Measurements from ENCODE around the gene RNPEP.

Gene RNPEP

GRCh38 chr1:202013603-202014002 is 31.2 kb downstream of the RNPEP start:
- H4K8ac ChIP-seq (ENCODE audit: low read length), result no peak overlapping the region
- H3K4me3 ChIP-seq (ENCODE audit: insufficient read depth in 1 of 2, low read depth in 1 of 2, low read length in 2 of 2), result no peak overlapping the region
- H3K9ac ChIP-seq (ENCODE audit: low read length), result no peak overlapping the region
- H3K36me3 ChIP-seq (ENCODE audit: control insufficient read depth in 1 of 2, insufficient read depth in 2 of 2, low read depth in 1 of 2, low read length in 2 of 2), result peaks cover 0 to 63% of the 10 kb centered on the region in 2 experiments
- no peak overlapping the region for H2AK5ac ChIP-seq (ENCODE audit: low read length, severe bottlenecking)
- no peak overlapping the region for H2BK12ac ChIP-seq (ENCODE audit: low read length in 2 of 2)
- H2AFZ ChIP-seq (ENCODE audit: low read depth, low read length), result no peak overlapping the region
- no peak overlapping the region for H2BK5ac ChIP-seq (ENCODE audit: low read depth, low read length, poor library complexity, severe bottlenecking)
- no peak overlapping the region for H4K91ac ChIP-seq (ENCODE audit: low read length)
- peaks cover 24% of the 10 kb centered on the region for H3K79me1 ChIP-seq (replicated peaks; ENCODE audit: low read length, poor library complexity, severe bottlenecking)
- H3K9me3 ChIP-seq (ENCODE audit: control insufficient read depth, low read length), result no peaks in the 10 kb centered on the region
- no peak overlapping the region for H2BK15ac ChIP-seq (ENCODE audit: low read depth, poor library complexity, severe bottlenecking)
- H3K27me3 ChIP-seq (ENCODE audit: control insufficient read depth in 1 of 2, insufficient read depth in 1 of 2, low read length in 2 of 2), result peaks cover 0 to 15% of the 10 kb centered on the region in 2 experiments
- no peak overlapping the region for H3K14ac ChIP-seq (ENCODE audit: low read length in 2 of 2)
- no peak overlapping the region for H3K18ac ChIP-seq (ENCODE audit: low read depth in 1 of 2, low read length in 2 of 2)
- WGBS, result 91% methylated on average over 12 of the region's 12 CpGs
- H3K4me1 ChIP-seq (ENCODE audit: control insufficient read depth, insufficient read depth, low read depth, low read length), result peaks cover 62% of the 10 kb centered on the region
- H3K4me2 ChIP-seq (ENCODE audit: low read length, poor library complexity, severe bottlenecking), result peak overlapping the region; percentile 1
- H3K23ac ChIP-seq (ENCODE audit: low read length in 2 of 2), result no peak overlapping the region
- no peak overlapping the region for H3K4ac ChIP-seq (ENCODE audit: low read depth in 1 of 2, low read length in 2 of 2)
- no peak for DNase-seq
- no peak overlapping the region for H2BK120ac ChIP-seq (ENCODE audit: low read depth, low read length)
- H3K27ac ChIP-seq (ENCODE audit: low read length, poor library complexity, severe bottlenecking), result no peak overlapping the region

GRCh38 chr1:202014060-202014459 is 31.6 kb downstream of the RNPEP start:
- Histone ChIP-seq H4K8ac (ENCODE audit: low read length) (no peak overlapping the region), H2BK12ac (ENCODE audit: low read length in 2 of 2) (no peak overlapping the region), H2BK5ac (ENCODE audit: low read depth, low read length, poor library complexity, severe bottlenecking) (no peak overlapping the region), H2AK5ac (ENCODE audit: low read length, severe bottlenecking) (no peak overlapping the region), H3K4me3 (ENCODE audit: insufficient read depth in 1 of 2, low read depth in 1 of 2, low read length in 2 of 2) (no peak overlapping the region), H3K4me2 (ENCODE audit: low read length, poor library complexity, severe bottlenecking) (no peak overlapping the region), H3K18ac (ENCODE audit: low read depth in 1 of 2, low read length in 2 of 2) (no peak overlapping the region), H3K4me1 (ENCODE audit: control insufficient read depth, insufficient read depth, low read depth, low read length) (peaks cover 66% of the 10 kb centered on the region), H3K9ac (ENCODE audit: low read length) (no peak overlapping the region), H3K79me1 (replicated peaks; ENCODE audit: low read length, poor library complexity, severe bottlenecking) (peaks cover 24% of the 10 kb centered on the region), H2AFZ (ENCODE audit: low read depth, low read length) (no peak overlapping the region), H3K9me3 (ENCODE audit: control insufficient read depth, low read length) (no peaks in the 10 kb centered on the region), H3K14ac (ENCODE audit: low read length in 2 of 2) (no peak overlapping the region), H3K27me3 (ENCODE audit: control insufficient read depth in 1 of 2, insufficient read depth in 1 of 2, low read length in 2 of 2) (peaks cover 0 to 19% of the 10 kb centered on the region in 2 experiments), H3K27ac (ENCODE audit: low read length, poor library complexity, severe bottlenecking) (no peak overlapping the region), H3K23ac (ENCODE audit: low read length in 2 of 2) (no peak overlapping the region), H2BK15ac (ENCODE audit: low read depth, poor library complexity, severe bottlenecking) (no peak overlapping the region), H3K4ac (ENCODE audit: low read depth in 1 of 2, low read length in 2 of 2) (no peak overlapping the region), H3K36me3 (ENCODE audit: control insufficient read depth in 1 of 2, insufficient read depth in 2 of 2, low read depth in 1 of 2, low read length in 2 of 2) (peaks cover 0 to 64% of the 10 kb centered on the region in 2 experiments), H4K91ac (ENCODE audit: low read length) (no peak overlapping the region), H2BK120ac (ENCODE audit: low read depth, low read length) (no peak overlapping the region)
- WGBS, result 92% methylated on average over 6 of the region's 6 CpGs
- DNase-seq, result no peak

GRCh38 chr1:202014915-202015661 is 32.6 kb downstream of the RNPEP start:
- no peak overlapping the region for H2AFZ ChIP-seq (ENCODE audit: low read depth, low read length)
- H3K4me3 ChIP-seq (ENCODE audit: insufficient read depth in 1 of 2, low read depth in 1 of 2, low read length in 2 of 2), result no peak overlapping the region
- peaks cover 24% of the 10 kb centered on the region for H3K79me1 ChIP-seq (replicated peaks; ENCODE audit: low read length, poor library complexity, severe bottlenecking)
- H2AK5ac ChIP-seq (ENCODE audit: low read length, severe bottlenecking), result no peak overlapping the region
- H3K36me3 ChIP-seq (ENCODE audit: control insufficient read depth in 1 of 2, insufficient read depth in 2 of 2, low read depth in 1 of 2, low read length in 2 of 2), result peaks cover 0 to 65% of the 10 kb centered on the region in 2 experiments
- no peak overlapping the region for H3K4me2 ChIP-seq (ENCODE audit: low read length, poor library complexity, severe bottlenecking)
- H2BK15ac ChIP-seq (ENCODE audit: low read depth, poor library complexity, severe bottlenecking), result no peak overlapping the region
- no peak for DNase-seq
- H3K4ac ChIP-seq (ENCODE audit: low read depth in 1 of 2, low read length in 2 of 2), result no peak overlapping the region
- peak overlapping the region in 1 of 2 experiments; percentile 15 for H3K14ac ChIP-seq (ENCODE audit: low read length in 2 of 2)
- H2BK5ac ChIP-seq (ENCODE audit: low read depth, low read length, poor library complexity, severe bottlenecking), result no peak overlapping the region
- no peak overlapping the region for H2BK120ac ChIP-seq (ENCODE audit: low read depth, low read length)
- WGBS, result 95% methylated on average over 16 of the region's 17 CpGs
- no peak overlapping the region for H2BK12ac ChIP-seq (ENCODE audit: low read length in 2 of 2)
- no peak overlapping the region for H3K27ac ChIP-seq (ENCODE audit: low read length, poor library complexity, severe bottlenecking)
- no peaks in the 10 kb centered on the region for H3K9me3 ChIP-seq (ENCODE audit: control insufficient read depth, low read length)
- peaks cover 0 to 20% of the 10 kb centered on the region in 2 experiments for H3K27me3 ChIP-seq (ENCODE audit: control insufficient read depth in 1 of 2, insufficient read depth in 1 of 2, low read length in 2 of 2)
- H3K18ac ChIP-seq (ENCODE audit: low read depth in 1 of 2, low read length in 2 of 2), result no peak overlapping the region
- no peak overlapping the region for H3K9ac ChIP-seq (ENCODE audit: low read length)
- H3K4me1 ChIP-seq (ENCODE audit: control insufficient read depth, insufficient read depth, low read depth, low read length), result peaks cover 59% of the 10 kb centered on the region
- H4K91ac ChIP-seq (ENCODE audit: low read length), result no peak overlapping the region
- no peak overlapping the region for H3K23ac ChIP-seq (ENCODE audit: low read length in 2 of 2)
- no peak overlapping the region for H4K8ac ChIP-seq (ENCODE audit: low read length)

GRCh38 chr1:202015662-202015937 is 33.2 kb downstream of the RNPEP start:
- Histone ChIP-seq H3K4ac (ENCODE audit: low read depth in 1 of 2, low read length in 2 of 2) (no peak overlapping the region), H2BK120ac (ENCODE audit: low read depth, low read length) (no peak overlapping the region), H3K9ac (ENCODE audit: low read length) (no peak overlapping the region), H3K4me2 (ENCODE audit: low read length, poor library complexity, severe bottlenecking) (no peak overlapping the region), H3K27me3 (ENCODE audit: control insufficient read depth in 1 of 2, insufficient read depth in 1 of 2, low read length in 2 of 2) (peaks cover 0 to 20% of the 10 kb centered on the region in 2 experiments), H3K36me3 (ENCODE audit: control insufficient read depth in 1 of 2, insufficient read depth in 2 of 2, low read depth in 1 of 2, low read length in 2 of 2) (peaks cover 0 to 65% of the 10 kb centered on the region in 2 experiments), H3K18ac (ENCODE audit: low read depth in 1 of 2, low read length in 2 of 2) (no peak overlapping the region), H2BK12ac (ENCODE audit: low read length in 2 of 2) (no peak overlapping the region), H3K27ac (ENCODE audit: low read length, poor library complexity, severe bottlenecking) (no peak overlapping the region), H2BK5ac (ENCODE audit: low read depth, low read length, poor library complexity, severe bottlenecking) (no peak overlapping the region), H2AFZ (ENCODE audit: low read depth, low read length) (no peak overlapping the region), H3K4me3 (ENCODE audit: insufficient read depth in 1 of 2, low read depth in 1 of 2, low read length in 2 of 2) (no peak overlapping the region), H3K4me1 (ENCODE audit: control insufficient read depth, insufficient read depth, low read depth, low read length) (peaks cover 58% of the 10 kb centered on the region), H3K14ac (ENCODE audit: low read length in 2 of 2) (no peak overlapping the region), H2AK5ac (ENCODE audit: low read length, severe bottlenecking) (no peak overlapping the region), H4K8ac (ENCODE audit: low read length) (no peak overlapping the region), H3K79me1 (replicated peaks; ENCODE audit: low read length, poor library complexity, severe bottlenecking) (peaks cover 24% of the 10 kb centered on the region), H3K9me3 (ENCODE audit: control insufficient read depth, low read length) (no peaks in the 10 kb centered on the region), H2BK15ac (ENCODE audit: low read depth, poor library complexity, severe bottlenecking) (no peak overlapping the region), H4K91ac (ENCODE audit: low read length) (no peak overlapping the region), H3K23ac (ENCODE audit: low read length in 2 of 2) (no peak overlapping the region)
- 100% methylated on average over 1 of the region's 3 CpGs for WGBS
- no peak for DNase-seq

Measured in mesenchymal stem cell (in vitro differentiated cells and primary cell).